Activated CD4-positive, alpha-beta T cell treated with anti-CD3 and anti-CD28 coated beads for 24 hours (primary cell): Measurements from ENCODE around the gene RRN3.
"Not testable (repeated sequence)": the region's sequence is repeated elsewhere in the genome, so short reads cannot be mapped to it uniquely, and the experiment has no call there.

ENCODE experiments used
- DNase-seq, 2 donors: peaks; one replicate each; pipeline ENCODE4 v3.0.0-alpha.2; 2020; ENCODE audit warnings: low read depth in 2 of 2

The RRN3 gene

GRCh38 chr16:15027503-15028344, 66.3 kb downstream of the RRN3 start:
- not testable (repeated sequence) for DNase-seq

GRCh38 chr16:15027051-15027450, 67.0 kb downstream of the RRN3 start:
- DNase-seq: not testable (repeated sequence)

GRCh38 chr16:15025234-15025951, 68.7 kb downstream of the RRN3 start:
- DNase-seq: not testable (repeated sequence)

GRCh38 chr16:15024858-15025199, 69.2 kb downstream of the RRN3 start:
- DNase-seq: not testable (repeated sequence)

GRCh38 chr16:15023381-15024077, 70.5 kb downstream of the RRN3 start:
- not testable (repeated sequence) for DNase-seq

GRCh38 chr16:15022194-15022593, 71.9 kb downstream of the RRN3 start:
- DNase-seq: peak in 1 of 2 donors; percentile 41

- not testable (repeated sequence) for DNase-seq
Observed at GRCh38 chr16:15021429-15021828, 72.6 kb downstream of the RRN3 start.

- not testable (repeated sequence) for DNase-seq
Observed at GRCh38 chr16:15016951-15017580, 77.0 kb downstream of the RRN3 start.

- not testable (repeated sequence) for DNase-seq
Observed at GRCh38 chr16:15016354-15016753, 77.7 kb downstream of the RRN3 start.

- DNase-seq: not testable (repeated sequence)
Observed at GRCh38 chr16:15015671-15016070, 78.4 kb downstream of the RRN3 start.

GRCh38 chr16:15012941-15013340, 81.1 kb downstream of the RRN3 start:
- not testable (repeated sequence) for DNase-seq
